Kidney glomerular epithelial cell (primary cell): Measurements from ENCODE around the gene KDM7A.

Experiments
- DNase-seq: peaks from one replicate; lab custom pipeline; 2025; lab: John Stamatoyannopoulos, UW

Gene KDM7A

GRCh38 chr7:140082770-140083169, 94.0 kb downstream of the KDM7A start:
- DNase-seq = no peak

GRCh38 chr7:140081774-140082425, 94.9 kb downstream of the KDM7A start:
- no peak for DNase-seq

GRCh38 chr7:140080919-140081318, 95.9 kb downstream of the KDM7A start:
- no peak for DNase-seq

- DNase-seq = no peak
Measured at GRCh38 chr7:140079121-140079536, 97.7 kb downstream of the KDM7A start.

GRCh38 chr7:140078392-140078791, 98.4 kb downstream of the KDM7A start:
- no peak for DNase-seq

GRCh38 chr7:140074780-140075179, 102.0 kb downstream of the KDM7A start:
- no peak for DNase-seq

- DNase-seq = no peak
Measured at GRCh38 chr7:140070546-140070945, 106.2 kb downstream of the KDM7A start.

- DNase-seq = no peak
Measured at GRCh38 chr7:140069298-140069949, 107.4 kb downstream of the KDM7A start.

GRCh38 chr7:140068033-140068432, 108.8 kb downstream of the KDM7A start:
- no peak for DNase-seq

- DNase-seq = no peak
Measured at GRCh38 chr7:140067052-140067451, 109.7 kb downstream of the KDM7A start.

GRCh38 chr7:140062528-140063299, 114.1 kb downstream of the KDM7A start, which contains the start of gene PARP12:
PARP12 (minus strand) TSS chr7:140062951; CDS start chr7:140062847, 104 bp downstream.
- DNase-seq = peak; percentile 60

- no peak for DNase-seq
Measured at GRCh38 chr7:140062118-140062527, 114.7 kb downstream of the KDM7A start.

GRCh38 chr7:140061607-140061930, 115.2 kb downstream of the KDM7A start:
- no peak for DNase-seq

- no peak for DNase-seq
Measured at GRCh38 chr7:140060788-140061606, 115.8 kb downstream of the KDM7A start.

GRCh38 chr7:140060243-140060630, 116.5 kb downstream of the KDM7A start:
- DNase-seq = no peak

- DNase-seq = peak; percentile 71
Measured at GRCh38 chr7:140059273-140060242, 117.2 kb downstream of the KDM7A start.

GRCh38 chr7:140058517-140058916, 118.3 kb downstream of the KDM7A start:
- DNase-seq = no peak

GRCh38 chr7:140057143-140057535, 119.6 kb downstream of the KDM7A start:
- DNase-seq = no peak

GRCh38 chr7:140056431-140057142, 120.2 kb downstream of the KDM7A start:
- DNase-seq = no peak

GRCh38 chr7:140055833-140056232, 121.0 kb downstream of the KDM7A start:
- DNase-seq = no peak
